ES-I3 (cell line): ENCODE data around the gene CLNK.

ENCODE experiments used
- H3K36me3 ChIP-seq: 2 replicates; pipeline ENCODE4 v1.6.1; 2013; ENCODE audit warnings: mild to moderate bottlenecking, low read length, control low read depth, moderate library complexity; ENCODE audit not compliant: insufficient read depth
- H3K4me1 ChIP-seq: 2 replicates; pipeline ENCODE4 v1.6.1; 2013; ENCODE audit warnings: mild to moderate bottlenecking, control low read depth, low read length; ENCODE audit not compliant: insufficient read depth
- H3K9ac ChIP-seq: 2 replicates; pipeline ENCODE4 v1.6.1; 2013; ENCODE audit warnings: low read depth, mild to moderate bottlenecking, low read length, moderate library complexity
- H3K9me3 ChIP-seq: 2 replicates; pipeline ENCODE4 v1.6.1; 2013; ENCODE audit warnings: mild to moderate bottlenecking, low read length, moderate library complexity; ENCODE audit not compliant: control insufficient read depth, insufficient read depth

The CLNK gene

GRCh38 chr4:10605031-10605430, 79.5 kb downstream of the CLNK start:
- Histone ChIP-seq H3K4me1 (no peaks in the 10 kb centered on the region), H3K36me3 (no peaks in the 10 kb centered on the region), H3K9me3 (no peaks in the 10 kb centered on the region; the same call in 1 of the 2 replicates), H3K9ac (no peak overlapping the region)

- no peaks in the 10 kb centered on the region; the same call in 1 of the 2 replicates for H3K9me3 ChIP-seq
These were observed 85.0 kb downstream of the CLNK start for GRCh38 chr4:10599574-10599973.

GRCh38 chr4:10598829-10599228, 85.7 kb downstream of the CLNK start:
- Histone ChIP-seq H3K36me3 (no peaks in the 10 kb centered on the region), H3K9me3 (no peaks in the 10 kb centered on the region; the same call in 1 of the 2 replicates), H3K9ac (no peak overlapping the region), H3K4me1 (peaks cover 8% of the 10 kb centered on the region; the same call in 1 of the 2 replicates)

More at GRCh38 chr4:10599574-10599973, 85.0 kb downstream of the CLNK start:
- Histone ChIP-seq H3K36me3 (no peaks in the 10 kb centered on the region), H3K4me1 (peaks cover 8% of the 10 kb centered on the region; the same call in 1 of the 2 replicates), H3K9ac (no peak overlapping the region)

- no peaks in the 10 kb centered on the region for H3K36me3 ChIP-seq
- no peak overlapping the region for H3K9ac ChIP-seq
- peaks cover 8% of the 10 kb centered on the region; the same call in 1 of the 2 replicates for H3K4me1 ChIP-seq
- H3K9me3 ChIP-seq = no peaks in the 10 kb centered on the region
These were observed 87.8 kb downstream of the CLNK start for GRCh38 chr4:10596586-10597290.

GRCh38 chr4:10593130-10593529, 91.4 kb downstream of the CLNK start:
- Histone ChIP-seq H3K9ac (no peak overlapping the region), H3K36me3 (no peaks in the 10 kb centered on the region), H3K9me3 (no peaks in the 10 kb centered on the region), H3K4me1 (no peaks in the 10 kb centered on the region)

GRCh38 chr4:10590896-10591295, 93.7 kb downstream of the CLNK start:
- Histone ChIP-seq H3K4me1 (no peaks in the 10 kb centered on the region), H3K9me3 (no peaks in the 10 kb centered on the region), H3K9ac (no peak overlapping the region), H3K36me3 (no peaks in the 10 kb centered on the region)

GRCh38 chr4:10589799-10590198, 94.8 kb downstream of the CLNK start:
- Histone ChIP-seq H3K9me3 (no peaks in the 10 kb centered on the region), H3K36me3 (no peaks in the 10 kb centered on the region), H3K4me1 (no peaks in the 10 kb centered on the region), H3K9ac (no peak overlapping the region)

GRCh38 chr4:10589321-10589720, 95.2 kb downstream of the CLNK start:
- Histone ChIP-seq H3K9me3 (no peaks in the 10 kb centered on the region), H3K4me1 (no peaks in the 10 kb centered on the region), H3K36me3 (no peaks in the 10 kb centered on the region), H3K9ac (no peak overlapping the region)

GRCh38 chr4:10587697-10588096, 96.9 kb downstream of the CLNK start:
- Histone ChIP-seq H3K4me1 (no peaks in the 10 kb centered on the region), H3K9me3 (no peaks in the 10 kb centered on the region), H3K9ac (no peak overlapping the region), H3K36me3 (no peaks in the 10 kb centered on the region)

- no peaks in the 10 kb centered on the region for H3K4me1 ChIP-seq
- H3K36me3 ChIP-seq = no peaks in the 10 kb centered on the region
- H3K9ac ChIP-seq = no peak overlapping the region
- H3K9me3 ChIP-seq = no peaks in the 10 kb centered on the region
These were observed 97.3 kb downstream of the CLNK start for GRCh38 chr4:10587296-10587695.

GRCh38 chr4:10584042-10584441, 100.5 kb downstream of the CLNK start:
- Histone ChIP-seq H3K36me3 (no peaks in the 10 kb centered on the region), H3K9me3 (no peaks in the 10 kb centered on the region), H3K4me1 (peaks cover 11% of the 10 kb centered on the region; the same call in 1 of the 2 replicates), H3K9ac (no peak overlapping the region)

GRCh38 chr4:10582951-10583350, 101.6 kb downstream of the CLNK start:
- Histone ChIP-seq H3K36me3 (no peaks in the 10 kb centered on the region), H3K9me3 (no peaks in the 10 kb centered on the region), H3K9ac (no peak overlapping the region), H3K4me1 (peaks cover 11% of the 10 kb centered on the region; the same call in 1 of the 2 replicates)

GRCh38 chr4:10582059-10582686, 102.4 kb downstream of the CLNK start:
- H3K9ac ChIP-seq = no peak overlapping the region
- no peaks in the 10 kb centered on the region for H3K36me3 ChIP-seq
- H3K4me1 ChIP-seq = peaks cover 11% of the 10 kb centered on the region; the same call in 1 of the 2 replicates
- no peaks in the 10 kb centered on the region for H3K9me3 ChIP-seq

GRCh38 chr4:10581022-10581421, 103.5 kb downstream of the CLNK start:
- Histone ChIP-seq H3K9me3 (no peaks in the 10 kb centered on the region), H3K36me3 (no peaks in the 10 kb centered on the region), H3K9ac (no peak overlapping the region), H3K4me1 (peaks cover 11% of the 10 kb centered on the region; the same call in 1 of the 2 replicates)

GRCh38 chr4:10579648-10580047, 104.9 kb downstream of the CLNK start:
- no peaks in the 10 kb centered on the region for H3K9me3 ChIP-seq
- no peak overlapping the region for H3K9ac ChIP-seq
- H3K36me3 ChIP-seq = no peaks in the 10 kb centered on the region
- H3K4me1 ChIP-seq = peaks cover 11% of the 10 kb centered on the region; the same call in 1 of the 2 replicates
